K562 (cell line): Measurements from ENCODE around the gene APIP. TPM values are rescaled to one million over a fixed set of nuclear protein-coding genes. Genes with fewer than 3 reads are reported as not detected.

Experiments
- ATAC-seq: fragments of 200-7000 bp; cut with Tn5 transposase; 3 replicates; pipeline ENCODE4 v1.9.1; 2020; ENCODE audit warnings: moderate library complexity
- BruUV-seq: library from RNA; stranded (reverse); fragments of 400-500 nt; replicated peaks from 2 replicates; lab custom pipeline; 2021; lab: Mats Ljungman, UMichigan
- CTCF ChIA-PET: fragments of 300-600 bp; formaldehyde crosslinking; extraction: SDS; loops from one replicate; lab custom pipeline; 2021; ENCODE audit warnings: low intra/inter-chr PET ratio; lab: Yijun Ruan, JAX
- POLR2A ChIA-PET: fragments of 300-600, 350-650 bp; sonication (Branson Sonifier 250); formaldehyde crosslinking; extraction: SDS; loops from one replicate; lab custom pipeline; 2021; ENCODE audit warnings: antibody characterized with exemption, inconsistent platforms; lab: Yijun Ruan, JAX
- DNase-seq, 4 experiments: peaks; one replicate each; pipeline versions ENCODE4 v3.0.0 to v3.0.0-alpha.2; 2011 to 2018; ENCODE audit warnings: low spot score in 3 of 4, mixed read lengths in 3 of 4; ENCODE audit errors: extremely low read depth in 1 of 4
- FAIRE-seq: peaks from 2 replicates; lab custom pipeline; 2011; peaks lifted over from hg19 to GRCh38; lab: Jason Lieb, UNC
- H2AFZ ChIP-seq: 2 replicates; pipeline ENCODE4 v1.6.0; 2011; ENCODE audit warnings: low read depth, low read length, control low read depth, inconsistent platforms
- H3K27ac ChIP-seq: fragments of 200-600 bp; 3 replicates; pipeline ENCODE4 v1.8.0; 2011; ENCODE audit warnings: low read depth, mild to moderate bottlenecking, control low read depth, inconsistent platforms, low read length, moderate library complexity, mixed read lengths; ENCODE audit errors: extremely low read depth
- H3K27me3 ChIP-seq, 2 experiments: fragments of 300-600 bp in 1 of 2; 2 replicates in 1 of 2; 3 replicates in 1 of 2; pipeline versions ENCODE4 v1.6.0 to v1.8.0; 2011; ENCODE audit warnings: inconsistent platforms in 2 of 2, low read length in 2 of 2, mild to moderate bottlenecking in 1 of 2, mixed read lengths in 1 of 2, moderate library complexity in 1 of 2; ENCODE audit not compliant: control insufficient read depth in 2 of 2, insufficient read depth in 2 of 2
- H3K36me3 ChIP-seq: fragments of 300-600 bp; 3 replicates; pipeline ENCODE4 v1.8.0; 2011; ENCODE audit warnings: mild to moderate bottlenecking, low read length, inconsistent platforms; ENCODE audit not compliant: control insufficient read depth, insufficient read depth
- H3K4me1 ChIP-seq, 2 experiments: fragments of 200-600 bp in 1 of 2; replicated peaks in 1 of 2; 2 replicates in 1 of 2; 3 replicates in 1 of 2; pipeline versions ENCODE4 v1.5.1 to v1.8.0; 2011; ENCODE audit warnings: inconsistent platforms in 2 of 2, low read length in 2 of 2, mild to moderate bottlenecking in 1 of 2, mixed read lengths in 1 of 2, moderate library complexity in 1 of 2; ENCODE audit not compliant: control insufficient read depth in 2 of 2, insufficient read depth in 2 of 2
- H3K4me2 ChIP-seq: 2 replicates; pipeline ENCODE4 v1.6.1; 2011; ENCODE audit warnings: low read length, control low read depth, inconsistent platforms, mixed read lengths; ENCODE audit not compliant: insufficient read depth
- H3K4me3 ChIP-seq: fragments of 200-600 bp; sonication (generic), shearing (Covaris generic); 2 replicates; pipeline ENCODE4 v1.5.1; 2016; ENCODE audit warnings: control low read depth, inconsistent platforms
- H3K79me2 ChIP-seq: fragments of 200-600 bp; 3 replicates; pipeline ENCODE4 v1.8.0; 2011; ENCODE audit warnings: low read length, inconsistent platforms; ENCODE audit not compliant: control insufficient read depth, insufficient read depth
- H3K9ac ChIP-seq, 2 experiments: 2 replicates each; pipeline versions ENCODE4 v1.6.0 to v1.6.1; 2011; ENCODE audit warnings: low read depth in 2 of 2, low read length in 2 of 2, control low read depth in 1 of 2, inconsistent platforms in 1 of 2, mild to moderate bottlenecking in 1 of 2, mixed read lengths in 1 of 2; ENCODE audit not compliant: insufficient read depth in 1 of 2
- H3K9me1 ChIP-seq: one replicate; pipeline ENCODE4 v1.6.0; 2011; ENCODE audit warnings: inconsistent platforms, mild to moderate bottlenecking, low read length, moderate library complexity; ENCODE audit not compliant: control insufficient read depth, insufficient read depth
- H3K9me3 ChIP-seq: replicated peaks from 2 replicates; pipeline ENCODE4 v1.5.1; 2011; ENCODE audit warnings: low read depth, low read length, inconsistent platforms; ENCODE audit not compliant: control insufficient read depth, insufficient read depth
- H4K20me1 ChIP-seq: replicated peaks from 2 replicates; pipeline ENCODE4 v1.6.1; 2011; ENCODE audit warnings: low read length, inconsistent platforms, mixed read lengths; ENCODE audit not compliant: control insufficient read depth, insufficient read depth
- BRF2 ChIP-seq: IDR thresholded peaks from 3 replicates; pipeline ENCODE4 v1.6.1; 2011; ENCODE audit warnings: borderline replicate concordance, mild to moderate bottlenecking; ENCODE audit not compliant: insufficient read length, insufficient read depth
- DPF2 ChIP-seq: fragments of 450-650 bp; IDR thresholded peaks from 2 replicates; pipeline ENCODE4 v1.6.1; 2016
- EP400 ChIP-seq: fragments of 450-650 bp; IDR thresholded peaks from 2 replicates; pipeline ENCODE4 v1.6.1; 2017; ENCODE audit warnings: antibody characterized with exemption, mild to moderate bottlenecking, moderate library complexity
- GATAD2A ChIP-seq: fragments of 450-650 bp; IDR thresholded peaks from 2 replicates; pipeline ENCODE4 v1.6.1; 2017
- HMBOX1 ChIP-seq: sonication (generic); IDR thresholded peaks from 2 replicates; pipeline ENCODE4 v1.6.1; 2016
- HNRNPUL1 ChIP-seq: fragments of 200-400 bp; formaldehyde crosslinking; IDR thresholded peaks from 2 replicates; pipeline ENCODE4 v1.6.1; 2017; ENCODE audit warnings: low read length
- MEIS2 ChIP-seq: fragments of 450-650 bp; IDR thresholded peaks from 2 replicates; pipeline ENCODE4 v1.6.1; 2014; ENCODE audit warnings: mild to moderate bottlenecking; ENCODE audit not compliant: partially characterized antibody
- NFXL1 ChIP-seq: fragments of 450-650 bp; formaldehyde crosslinking; IDR thresholded peaks from 2 replicates; pipeline ENCODE4 v1.4.0; 2021; ENCODE audit warnings: mild to moderate bottlenecking
- PHF20 ChIP-seq: fragments of 450-650 bp; IDR thresholded peaks from 2 replicates; pipeline ENCODE4 v1.6.1; 2018; ENCODE audit not compliant: partially characterized antibody
- PHF21A ChIP-seq: fragments of 450-650 bp; IDR thresholded peaks from 2 replicates; pipeline ENCODE4 v1.6.1; 2017; ENCODE audit warnings: low read depth, borderline replicate concordance
- PML ChIP-seq: IDR thresholded peaks from 2 replicates; pipeline ENCODE4 v1.6.1; 2012; ENCODE audit warnings: low read length, inconsistent platforms
- RFX7 ChIP-seq: fragments of 250-450 bp; sonication (Bioruptor Pico); IDR thresholded peaks from 2 replicates; pipeline ENCODE4 v1.5.1; 2021; ENCODE audit warnings: mild to moderate bottlenecking
- RUNX1 ChIP-seq: sonication (generic); IDR thresholded peaks from 2 replicates; pipeline ENCODE4 v1.6.1; 2016; ENCODE audit warnings: antibody characterized with exemption, low read depth
- SMAD4 ChIP-seq: fragments of 250-450 bp; sonication (Bioruptor Pico); conservative IDR thresholded peaks from 2 replicates; pipeline ENCODE4 v1.8.0; 2021; ENCODE audit warnings: inconsistent platforms, mild to moderate bottlenecking, moderate library complexity
- TCF7 ChIP-seq: sonication (generic); IDR thresholded peaks from 2 replicates; pipeline ENCODE4 v1.6.1; 2016; ENCODE audit warnings: antibody characterized with exemption, borderline replicate concordance
- ZNF174 ChIP-seq: fragments of 250-450 bp; sonication (Bioruptor Pico); IDR thresholded peaks from 2 replicates; pipeline ENCODE4 v1.4.0; 2020; ENCODE audit warnings: mild to moderate bottlenecking
- ZNF551 ChIP-seq: fragments of 250-450 bp; sonication (Bioruptor Pico); IDR thresholded peaks from 2 replicates; pipeline ENCODE4 v1.5.0; 2021; ENCODE audit warnings: mild to moderate bottlenecking, moderate library complexity
- ZNF592 ChIP-seq: fragments of 450-650 bp; IDR thresholded peaks from 2 replicates; pipeline ENCODE4 v1.6.1; 2017; ENCODE audit warnings: antibody characterized with exemption, mild to moderate bottlenecking
- WGBS: fragments of 100-300 bp; shearing (Covaris generic); methylation state at CpG from one replicate; pipeline ENCODE4 v1.1.6; 2016; ENCODE audit warnings: low coverage, mixed read lengths; ENCODE audit not compliant: insufficient coverage; ENCODE audit errors: missing lambda C conversion rate; 5-methylcytosine and 5-hydroxymethylcytosine counted together
- in situ Hi-C: fragments of 300-500 bp; cut with MboI; formaldehyde crosslinking; loops from 4 replicates; pipeline ENCODE4 v1.15.0; 2018; ENCODE audit warnings: inconsistent platforms, mixed read lengths
- intact Hi-C: fragments of 100-400 bp; cut with micrococcal nuclease; formaldehyde crosslinking; loops from 2 replicates; pipeline ENCODE4 v1.14.2; 2022
- polyA plus RNA-seq, 8 experiments: library from polyadenylated mRNA; depleted of rRNA in 4 of 8; stranded (reverse) in 5 of 8; unstranded in 3 of 8; fragments of >200 nt; fragmentation: Nextera tagmentation in 2 of 8; fragmentation: Illumina TruSeq in 1 of 8; extraction: Ambion mirVana in 2 of 8; extraction: Trizol in 1 of 8; gene quantifications; 2 replicates each; pipeline versions ENCODE4 v1.2.1 to v1.2.3, GENCODE V29; 2011 to 2014; ENCODE audit warnings: inconsistent platforms in 1 of 8, missing spikeins in 1 of 8
- total RNA-seq, 7 experiments: library from RNA; depleted of rRNA in 6 of 7; stranded (reverse); fragments of >200 nt in 6 of 7; fragmentation: Illumina TruSeq in 2 of 7; extraction: Trizol in 2 of 7; gene quantifications; 2 replicates each; pipeline versions ENCODE4 v1.2.1 to v1.2.3, GENCODE V29; 2011 to 2021; ENCODE audit warnings: low replicate concordance in 1 of 7

The APIP gene
- total and polyA plus RNA-seq, 9 of the 15 experiments (the other 6 are each of a cell fraction or from before 2014, with no cell fraction given): 63.7 to 110 (median 82.8) TPM

DNA sequence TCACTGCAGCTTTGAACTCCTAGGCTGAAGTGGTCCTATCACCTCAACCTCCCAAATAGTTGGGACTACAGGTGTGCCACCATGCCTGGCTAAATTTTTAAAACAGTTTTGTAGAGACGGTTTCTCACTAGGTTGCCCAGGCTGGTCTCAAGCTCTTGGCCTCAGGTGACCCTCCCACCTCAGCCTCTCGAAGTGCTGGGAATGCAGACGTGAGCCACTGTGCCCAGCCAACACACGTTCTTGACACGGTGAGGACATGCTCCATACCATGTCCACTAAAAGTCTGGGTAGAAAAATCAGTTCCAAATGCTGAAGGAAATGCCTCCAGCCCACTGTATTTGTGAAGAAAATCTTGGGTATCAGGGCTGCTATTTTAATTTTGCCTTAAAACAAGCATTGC, 47.2 kb upstream of the APIP start:
- H3K4me1 ChIP-seq: no peaks in the 10 kb centered on the region
- H3K4me2 ChIP-seq: no peak overlapping the region
- intact Hi-C loops: no loop called here
- no peaks in the 10 kb centered on the region for H3K27me3 ChIP-seq
- WGBS: 92% methylated on average over 5 of the region's 5 CpGs
- H3K9me1 ChIP-seq: no peaks in the 10 kb centered on the region
- ChIA-PET CTCF (no interaction called here), POLR2A (interaction anchor here (0.7 kb wide), 1 partner anchor 49 kb away, joined by 3 read pairs; no protein-coding TSS in a partner anchor)
- no peak for ATAC-seq
- no peak overlapping the region for H2AFZ ChIP-seq
- no peak for FAIRE-seq
- peaks cover 28% of the 10 kb centered on the region; the same call in 1 of the 3 replicates for H3K36me3 ChIP-seq
- no peaks in the 10 kb centered on the region for H3K79me2 ChIP-seq
- no peak overlapping the region for H3K4me3 ChIP-seq
- no peak for DNase-seq
- TF ChIP-seq PHF21A (no peak), HMBOX1 (no peak), MEIS2 (no peak), ZNF551 (no peak), RUNX1 (no peak), PHF20 (no peak), GATAD2A (no peak), ZNF592 (no peak), DPF2 (no peak), ZNF174 (CRISPR knock-in tag) (no peak), PML (no peak), TCF7 (no peak), BRF2 (no peak), SMAD4 (CRISPR knock-in tag) (no peak), EP400 (no peak), NFXL1 (CRISPR knock-in tag) (no peak), RFX7 (CRISPR knock-in tag) (no peak), HNRNPUL1 (no peak)
- TF ChIP-seq, all 486 proteins: peak for 0
- H3K9ac ChIP-seq: no peak overlapping the region
- no peaks in the 10 kb centered on the region for H4K20me1 ChIP-seq
- no TSS peak for BruUV-seq
- in situ Hi-C loops: no loop called here
- no peak overlapping the region for H3K27ac ChIP-seq
- H3K9me3 ChIP-seq: no peaks in the 10 kb centered on the region
